Fibroblast of lung (primary cell): Measurements from ENCODE around the gene ARHGEF11.

Experiments
- EZH2 ChIP-seq: IDR thresholded peaks from 2 replicates; pipeline ENCODE4 v1.5.1; 2012; ENCODE audit warnings: low read length, control low read depth, mild to moderate bottlenecking; ENCODE audit errors: missing control alignments
- TF ChIP-seq, protein P1 (sequence below), 2 donors: IDR thresholded peaks in 1 of 2; conservative IDR thresholded peaks in 1 of 2; 1 replicate in 1 of 2; 2 replicates in 1 of 2; pipeline ENCODE4 v1.5.1; 2011 to 2012; ENCODE audit warnings: low read length in 2 of 2, control low read depth in 1 of 2, inconsistent platforms in 1 of 2, low read depth in 1 of 2, mild to moderate bottlenecking in 1 of 2

DNA sequence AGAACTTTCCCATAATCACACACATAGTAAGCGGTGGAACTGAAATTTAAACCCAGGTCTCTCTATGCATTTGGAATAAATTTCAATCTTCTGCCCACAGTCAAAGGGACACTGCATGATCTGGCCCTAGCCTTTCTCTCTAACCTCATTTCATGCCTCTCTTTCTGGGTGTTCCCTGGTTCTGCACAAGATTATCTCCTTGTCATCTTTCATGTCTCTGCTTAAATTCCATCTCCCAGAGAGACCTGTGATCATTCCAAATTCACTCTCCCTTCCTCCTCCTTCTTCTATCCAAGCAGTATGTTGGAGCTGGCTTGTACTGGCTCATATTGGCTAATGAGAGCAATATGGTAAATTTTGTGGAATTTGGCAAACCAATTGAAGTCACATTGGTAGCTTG, 31.9 kb upstream of the ARHGEF11 start:
- TF ChIP-seq, protein P1, sequence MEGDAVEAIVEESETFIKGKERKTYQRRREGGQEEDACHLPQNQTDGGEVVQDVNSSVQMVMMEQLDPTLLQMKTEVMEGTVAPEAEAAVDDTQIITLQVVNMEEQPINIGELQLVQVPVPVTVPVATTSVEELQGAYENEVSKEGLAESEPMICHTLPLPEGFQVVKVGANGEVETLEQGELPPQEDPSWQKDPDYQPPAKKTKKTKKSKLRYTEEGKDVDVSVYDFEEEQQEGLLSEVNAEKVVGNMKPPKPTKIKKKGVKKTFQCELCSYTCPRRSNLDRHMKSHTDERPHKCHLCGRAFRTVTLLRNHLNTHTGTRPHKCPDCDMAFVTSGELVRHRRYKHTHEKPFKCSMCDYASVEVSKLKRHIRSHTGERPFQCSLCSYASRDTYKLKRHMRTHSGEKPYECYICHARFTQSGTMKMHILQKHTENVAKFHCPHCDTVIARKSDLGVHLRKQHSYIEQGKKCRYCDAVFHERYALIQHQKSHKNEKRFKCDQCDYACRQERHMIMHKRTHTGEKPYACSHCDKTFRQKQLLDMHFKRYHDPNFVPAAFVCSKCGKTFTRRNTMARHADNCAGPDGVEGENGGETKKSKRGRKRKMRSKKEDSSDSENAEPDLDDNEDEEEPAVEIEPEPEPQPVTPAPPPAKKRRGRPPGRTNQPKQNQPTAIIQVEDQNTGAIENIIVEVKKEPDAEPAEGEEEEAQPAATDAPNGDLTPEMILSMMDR (conservative IDR thresholded peaks at IDR 0.05 in 1 of 2, IDR thresholded peaks at IDR 0.05 in 1 of 2; ENCODE audit: low read depth in 1 of 2, low read length in 2 of 2): no peak
- no peak for TF ChIP-seq EZH2
